MM.1S (cell line): ENCODE measurements around the gene MACIR.

Source experiments
- DNase-seq: peaks from one replicate; pipeline ENCODE4 v3.0.0-alpha.2; 2015
- H2AFZ ChIP-seq: fragments of 300-600 bp; sonication (generic); 2 replicates; pipeline ENCODE4 v1.6.0; 2016; ENCODE audit warnings: antibody characterized with exemption, low read length
- H3F3A ChIP-seq: fragments of 300-600 bp; sonication (generic); 2 replicates; pipeline ENCODE4 v1.6.1; 2016; ENCODE audit warnings: mild to moderate bottlenecking, antibody characterized with exemption, low read length, moderate library complexity, mixed read lengths; ENCODE audit not compliant: insufficient read depth
- H3K27ac ChIP-seq: fragments of 300-600 bp; sonication (generic); 2 replicates; pipeline ENCODE4 v1.5.1; 2016; ENCODE audit warnings: mild to moderate bottlenecking, low read length
- H3K27me3 ChIP-seq: fragments of 300-600 bp; sonication (generic); replicated peaks from 2 replicates; pipeline ENCODE4 v1.6.0; 2016; ENCODE audit warnings: low read length; ENCODE audit not compliant: insufficient read depth
- H3K36me3 ChIP-seq: fragments of 300-600 bp; sonication (generic); replicated peaks from 2 replicates; pipeline ENCODE4 v1.6.1; 2016; ENCODE audit warnings: mild to moderate bottlenecking, low read length, mixed read lengths; ENCODE audit not compliant: insufficient read depth
- H3K4me1 ChIP-seq: fragments of 300-600 bp; sonication (generic); 2 replicates; pipeline ENCODE4 v1.6.1; 2016; ENCODE audit warnings: low read length, mixed read lengths
- H3K4me2 ChIP-seq: fragments of 300-600 bp; sonication (generic); 2 replicates; pipeline ENCODE4 v1.6.0; 2016; ENCODE audit warnings: low read depth, low read length
- H3K4me3 ChIP-seq: fragments of 300-600 bp; sonication (generic); 2 replicates; pipeline ENCODE4 v1.5.1; 2016; ENCODE audit warnings: low read length, mixed read lengths
- H3K79me2 ChIP-seq: fragments of 300-600 bp; sonication (generic); 2 replicates; pipeline ENCODE4 v1.6.1; 2016; ENCODE audit warnings: mixed run types, low read length, mixed read lengths
- H3K9ac ChIP-seq: fragments of 300-600 bp; sonication (generic); 2 replicates; pipeline ENCODE4 v1.6.1; 2016; ENCODE audit warnings: low read length, mixed read lengths
- H3K9me2 ChIP-seq: fragments of 300-600 bp; sonication (generic); replicated peaks from 2 replicates; pipeline ENCODE4 v1.6.1; 2016; ENCODE audit warnings: mild to moderate bottlenecking, low read length, mixed read lengths; ENCODE audit not compliant: insufficient read depth
- H3K9me3 ChIP-seq: fragments of 300-600 bp; sonication (generic); replicated peaks from 2 replicates; pipeline ENCODE4 v1.6.1; 2016; ENCODE audit warnings: mild to moderate bottlenecking, low read length, mixed read lengths; ENCODE audit not compliant: insufficient read depth
- H4K20me1 ChIP-seq: fragments of 300-600 bp; sonication (generic); 2 replicates; pipeline ENCODE4 v1.6.1; 2016; ENCODE audit warnings: mild to moderate bottlenecking, low read length, moderate library complexity, mixed read lengths; ENCODE audit not compliant: insufficient read depth
- CTCF ChIP-seq: fragments of 300-600 bp; sonication (generic); IDR thresholded peaks from 2 replicates; pipeline ENCODE4 v1.5.1; 2016; ENCODE audit warnings: antibody characterized with exemption, low read length, mixed read lengths
- EZH2 ChIP-seq: fragments of 300-600 bp; sonication (generic); optimal IDR thresholded peaks from 2 replicates; pipeline ENCODE3; 2017; ENCODE audit warnings: low read depth, mild to moderate bottlenecking, antibody characterized with exemption, low read length, mixed read lengths
- EZH2phosphoT487 ChIP-seq: fragments of 300-600 bp; sonication (generic); IDR thresholded peaks from 2 replicates; pipeline ENCODE4 v1.6.1; 2018; ENCODE audit warnings: antibody characterized with exemption, low read length

Gene MACIR

GRCh38 chr5:103235891-103236290, 22.7 kb upstream of the MACIR start:
- Histone ChIP-seq H3K9ac (no peak overlapping the region), H3K9me3 (no peaks in the 10 kb centered on the region), H2AFZ (no peak overlapping the region), H3K36me3 (no peaks in the 10 kb centered on the region), H3K27me3 (no peaks in the 10 kb centered on the region), H3K4me1 (peaks cover 6% of the 10 kb centered on the region; the same call in 1 of the 2 replicates), H3K79me2 (no peaks in the 10 kb centered on the region), H3K27ac (no peak overlapping the region), H4K20me1 (no peaks in the 10 kb centered on the region), H3F3A (0 out of 2 replicates have a peak, but pooled peaks cover 4% of the 10 kb centered on the region), H3K9me2 (no peaks in the 10 kb centered on the region), H3K4me2 (no peak overlapping the region; the same call in 1 of the 2 replicates), H3K4me3 (no peak overlapping the region)
- TF ChIP-seq EZH2 (no peak), CTCF (no peak), EZH2phosphoT487 (no peak)
- no peak for DNase-seq

GRCh38 chr5:103237778-103238177, 20.8 kb upstream of the MACIR start:
- Histone ChIP-seq H3K4me3 (no peak overlapping the region), H3K4me1 (peaks cover 6% of the 10 kb centered on the region; the same call in 1 of the 2 replicates), H3K27me3 (no peaks in the 10 kb centered on the region)

GRCh38 chr5:103243665-103244064, 14.9 kb upstream of the MACIR start:
- Histone ChIP-seq H3K9me2 (no peaks in the 10 kb centered on the region), H3K79me2 (no peaks in the 10 kb centered on the region), H3K9me3 (no peaks in the 10 kb centered on the region), H3K9ac (no peak overlapping the region), H3K4me3 (no peak overlapping the region), H3K27ac (no peak overlapping the region), H3K27me3 (no peaks in the 10 kb centered on the region), H3K4me2 (no peak overlapping the region), H2AFZ (no peak overlapping the region), H3F3A (no peaks in the 10 kb centered on the region), H3K4me1 (no peaks in the 10 kb centered on the region), H4K20me1 (no peaks in the 10 kb centered on the region), H3K36me3 (no peaks in the 10 kb centered on the region)
- no peak for TF ChIP-seq EZH2
- TF ChIP-seq EZH2phosphoT487: no peak
- TF ChIP-seq CTCF: no peak
- no peak for DNase-seq

More at GRCh38 chr5:103237778-103238177, 20.8 kb upstream of the MACIR start:
- no peak for DNase-seq
- Histone ChIP-seq H3K9me3 (no peaks in the 10 kb centered on the region), H3F3A (0 out of 2 replicates have a peak, but pooled peaks cover 4% of the 10 kb centered on the region), H2AFZ (no peak overlapping the region), H3K36me3 (no peaks in the 10 kb centered on the region), H3K9ac (no peak overlapping the region), H3K9me2 (no peaks in the 10 kb centered on the region), H4K20me1 (no peaks in the 10 kb centered on the region), H3K27ac (no peak overlapping the region), H3K79me2 (no peaks in the 10 kb centered on the region), H3K4me2 (no peak overlapping the region)
- TF ChIP-seq EZH2phosphoT487 (no peak), CTCF (no peak)
